ENCODE data around the gene ACTN1.

The ACTN1 gene

DNA sequence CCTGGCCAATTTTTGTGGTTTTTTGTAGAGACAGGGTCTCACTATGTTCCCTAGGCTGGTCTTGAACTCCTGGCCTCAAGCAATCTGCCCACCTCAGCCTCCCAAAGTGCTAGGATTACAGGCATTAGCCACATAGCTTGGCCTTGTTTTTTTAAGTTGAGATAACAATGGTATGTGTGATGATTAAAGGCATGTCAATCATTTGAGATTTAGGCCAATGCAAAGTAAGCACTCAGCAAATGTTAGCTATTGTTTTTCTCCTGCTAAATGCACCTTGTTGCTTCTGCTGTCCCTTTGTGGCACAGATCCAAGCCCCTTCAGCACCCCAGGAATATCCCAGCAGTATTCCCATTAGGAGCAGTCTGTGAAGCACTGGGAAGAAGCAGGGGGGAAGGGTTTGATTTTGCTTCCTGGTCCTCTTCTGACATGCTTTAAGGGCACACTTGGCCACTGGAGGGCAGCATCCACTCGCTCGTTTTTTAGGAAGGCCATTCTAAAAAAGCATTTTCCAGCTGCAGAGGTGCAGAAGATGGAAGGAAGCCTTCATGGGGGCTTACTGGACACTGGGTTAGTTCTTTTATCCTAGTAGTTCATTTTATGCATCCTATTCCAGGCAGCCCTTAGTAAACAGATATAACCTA, 116.0 kb downstream of the ACTN1 start:
- no peak overlapping the region for H3K4me3 ChIP-seq (ENCODE audit: low read depth, low read length)
- H3K4me1 ChIP-seq (ENCODE audit: control insufficient read depth, insufficient read depth, low read length), result no peaks in the 10 kb centered on the region
- H3K9me3 ChIP-seq (ENCODE audit: control insufficient read depth, insufficient read depth, low read depth, low read length), result no peaks in the 10 kb centered on the region
- ChIA-PET CTCF (interaction anchor here (0.6 to 6.6 kb wide), 38 partner anchors 9 to 970 kb away, joined by 3 to 67 read pairs (median 4); no protein-coding TSS in a partner anchor), POLR2A (no interaction called here)
- no peaks in the 10 kb centered on the region for H3K36me3 ChIP-seq (ENCODE audit: control insufficient read depth in 2 of 2, insufficient read depth in 1 of 2, low read length in 2 of 2)
- no peak for TF ChIP-seq ZFP41 (tag by site-specific recombination; IDR thresholded peaks at IDR 0.05; ENCODE audit: borderline replicate concordance)
- 0 out of 2 replicates have a peak, but pooled peaks have one; percentile 17 for TF ChIP-seq ZNF366 (tag by site-specific recombination; conservative IDR thresholded peaks at IDR 0.05)
- TF ChIP-seq ZNF18 (tag by site-specific recombination; IDR thresholded peaks at IDR 0.05), result no peak
- TF ChIP-seq ZNF776 (tag by site-specific recombination; IDR thresholded peaks at IDR 0.05; ENCODE audit: borderline replicate concordance), result no peak
- TF ChIP-seq IKZF3 (tag by site-specific recombination; IDR thresholded peaks at IDR 0.05), result peak; percentile 83
- no peak for TF ChIP-seq SETDB1 (IDR thresholded peaks at IDR 0.05; ENCODE audit: insufficient read length, low read length)
- TF ChIP-seq ZIC2 (tag by site-specific recombination; IDR thresholded peaks at IDR 0.05), result peak; percentile 66
- TF ChIP-seq, protein P1, sequence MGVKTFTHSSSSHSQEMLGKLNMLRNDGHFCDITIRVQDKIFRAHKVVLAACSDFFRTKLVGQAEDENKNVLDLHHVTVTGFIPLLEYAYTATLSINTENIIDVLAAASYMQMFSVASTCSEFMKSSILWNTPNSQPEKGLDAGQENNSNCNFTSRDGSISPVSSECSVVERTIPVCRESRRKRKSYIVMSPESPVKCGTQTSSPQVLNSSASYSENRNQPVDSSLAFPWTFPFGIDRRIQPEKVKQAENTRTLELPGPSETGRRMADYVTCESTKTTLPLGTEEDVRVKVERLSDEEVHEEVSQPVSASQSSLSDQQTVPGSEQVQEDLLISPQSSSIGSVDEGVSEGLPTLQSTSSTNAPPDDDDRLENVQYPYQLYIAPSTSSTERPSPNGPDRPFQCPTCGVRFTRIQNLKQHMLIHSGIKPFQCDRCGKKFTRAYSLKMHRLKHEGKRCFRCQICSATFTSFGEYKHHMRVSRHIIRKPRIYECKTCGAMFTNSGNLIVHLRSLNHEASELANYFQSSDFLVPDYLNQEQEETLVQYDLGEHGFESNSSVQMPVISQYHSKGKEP (tag by site-specific recombination; IDR thresholded peaks at IDR 0.05), result no peak
- TF ChIP-seq, protein P2, sequence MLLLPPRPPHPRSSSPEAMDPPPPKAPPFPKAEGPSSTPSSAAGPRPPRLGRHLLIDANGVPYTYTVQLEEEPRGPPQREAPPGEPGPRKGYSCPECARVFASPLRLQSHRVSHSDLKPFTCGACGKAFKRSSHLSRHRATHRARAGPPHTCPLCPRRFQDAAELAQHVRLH (tag by site-specific recombination; IDR thresholded peaks at IDR 0.05), result 0 out of 2 replicates have a peak, but pooled peaks have one; percentile 17
- no peak for TF ChIP-seq ZNF473 (tag by site-specific recombination; IDR thresholded peaks at IDR 0.05)
- no peak for TF ChIP-seq ZNF138 (tag by site-specific recombination; IDR thresholded peaks at IDR 0.05; ENCODE audit: borderline replicate concordance)
- no peak for TF ChIP-seq MZF1 (tag by site-specific recombination; IDR thresholded peaks at IDR 0.05; ENCODE audit: borderline replicate concordance)
- TF ChIP-seq ZNF654 (tag by site-specific recombination; IDR thresholded peaks at IDR 0.05; ENCODE audit: low read depth), result peak; percentile 86
- TF ChIP-seq, protein P3, sequence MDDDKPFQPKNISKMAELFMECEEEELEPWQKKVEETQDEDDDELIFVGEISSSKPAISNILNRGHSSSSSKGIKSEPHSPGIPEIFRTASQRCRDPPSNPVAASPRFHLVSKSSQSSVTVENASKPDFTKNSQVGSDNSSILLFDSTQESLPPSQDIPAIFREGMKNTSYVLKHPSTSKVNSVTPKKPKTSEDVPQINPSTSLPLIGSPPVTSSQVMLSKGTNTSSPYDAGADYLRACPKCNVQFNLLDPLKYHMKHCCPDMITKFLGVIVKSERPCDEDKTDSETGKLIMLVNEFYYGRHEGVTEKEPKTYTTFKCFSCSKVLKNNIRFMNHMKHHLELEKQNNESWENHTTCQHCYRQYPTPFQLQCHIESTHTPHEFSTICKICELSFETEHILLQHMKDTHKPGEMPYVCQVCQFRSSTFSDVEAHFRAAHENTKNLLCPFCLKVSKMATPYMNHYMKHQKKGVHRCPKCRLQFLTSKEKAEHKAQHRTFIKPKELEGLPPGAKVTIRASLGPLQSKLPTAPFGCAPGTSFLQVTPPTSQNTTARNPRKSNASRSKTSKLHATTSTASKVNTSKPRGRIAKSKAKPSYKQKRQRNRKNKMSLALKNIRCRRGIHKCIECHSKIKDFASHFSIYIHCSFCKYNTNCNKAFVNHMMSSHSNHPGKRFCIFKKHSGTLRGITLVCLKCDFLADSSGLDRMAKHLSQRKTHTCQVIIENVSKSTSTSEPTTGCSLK (tag by site-specific recombination; IDR thresholded peaks at IDR 0.05), result no peak
- 0 out of 2 replicates have a peak, but pooled peaks have one; percentile 15 for TF ChIP-seq ZBTB8A (tag by site-specific recombination; IDR thresholded peaks at IDR 0.05)
- no peak for TF ChIP-seq ZNF571 (tag by site-specific recombination; IDR thresholded peaks at IDR 0.05)
- no peak for TF ChIP-seq ZNF600 (tag by site-specific recombination; IDR thresholded peaks at IDR 0.05)
- TF ChIP-seq, protein P4, sequence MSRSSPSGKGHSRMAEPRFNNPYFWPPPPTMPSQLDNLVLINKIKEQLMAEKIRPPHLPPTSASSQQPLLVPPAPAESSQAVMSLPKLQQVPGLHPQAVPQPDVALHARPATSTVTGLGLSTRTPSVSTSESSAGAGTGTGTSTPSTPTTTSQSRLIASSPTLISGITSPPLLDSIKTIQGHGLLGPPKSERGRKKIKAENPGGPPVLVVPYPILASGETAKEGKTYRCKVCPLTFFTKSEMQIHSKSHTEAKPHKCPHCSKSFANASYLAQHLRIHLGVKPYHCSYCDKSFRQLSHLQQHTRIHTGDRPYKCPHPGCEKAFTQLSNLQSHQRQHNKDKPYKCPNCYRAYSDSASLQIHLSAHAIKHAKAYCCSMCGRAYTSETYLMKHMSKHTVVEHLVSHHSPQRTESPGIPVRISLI (tag by site-specific recombination; IDR thresholded peaks at IDR 0.05), result peak; percentile 82
- TF ChIP-seq REST (tag by site-specific recombination; IDR thresholded peaks at IDR 0.05), result 0 out of 2 replicates have a peak, but pooled peaks have one; percentile 27
- TF ChIP-seq, protein P5, sequence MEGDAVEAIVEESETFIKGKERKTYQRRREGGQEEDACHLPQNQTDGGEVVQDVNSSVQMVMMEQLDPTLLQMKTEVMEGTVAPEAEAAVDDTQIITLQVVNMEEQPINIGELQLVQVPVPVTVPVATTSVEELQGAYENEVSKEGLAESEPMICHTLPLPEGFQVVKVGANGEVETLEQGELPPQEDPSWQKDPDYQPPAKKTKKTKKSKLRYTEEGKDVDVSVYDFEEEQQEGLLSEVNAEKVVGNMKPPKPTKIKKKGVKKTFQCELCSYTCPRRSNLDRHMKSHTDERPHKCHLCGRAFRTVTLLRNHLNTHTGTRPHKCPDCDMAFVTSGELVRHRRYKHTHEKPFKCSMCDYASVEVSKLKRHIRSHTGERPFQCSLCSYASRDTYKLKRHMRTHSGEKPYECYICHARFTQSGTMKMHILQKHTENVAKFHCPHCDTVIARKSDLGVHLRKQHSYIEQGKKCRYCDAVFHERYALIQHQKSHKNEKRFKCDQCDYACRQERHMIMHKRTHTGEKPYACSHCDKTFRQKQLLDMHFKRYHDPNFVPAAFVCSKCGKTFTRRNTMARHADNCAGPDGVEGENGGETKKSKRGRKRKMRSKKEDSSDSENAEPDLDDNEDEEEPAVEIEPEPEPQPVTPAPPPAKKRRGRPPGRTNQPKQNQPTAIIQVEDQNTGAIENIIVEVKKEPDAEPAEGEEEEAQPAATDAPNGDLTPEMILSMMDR (tag by site-specific recombination; IDR thresholded peaks at IDR 0.05), result 0 out of 2 replicates have a peak, but pooled peaks have one; percentile 24
- H3K27ac ChIP-seq (ENCODE audit: extremely low read depth, low read depth, low read length), result no peak overlapping the region
